A549 (cell line): ENCODE data around the gene TMEM269.

Experiments
- CHD2 ChIP-seq: fragments of 150-350 bp; IDR thresholded peaks from 2 replicates; pipeline ENCODE4 v1.6.1; 2014; ENCODE audit warnings: low read length; ENCODE audit not compliant: partially characterized antibody
- ESRRA ChIP-seq: fragments of 150-350 bp; IDR thresholded peaks from 2 replicates; pipeline ENCODE4 v1.6.1; 2014; ENCODE audit warnings: mild to moderate bottlenecking, low read length, borderline replicate concordance
- JUN ChIP-seq, 2 experiments: fragments of >200 bp; sonication (Bioruptor Twin); formaldehyde crosslinking; IDR thresholded peaks; 2 replicates in 1 of 2; 3 replicates in 1 of 2; pipeline ENCODE4 v1.6.1; 2016 to 2017
- POLR2A ChIP-seq: IDR thresholded peaks from 2 replicates; pipeline ENCODE4 v1.6.1; 2012; ENCODE audit warnings: mild to moderate bottlenecking, low read length
- RFX5 ChIP-seq: fragments of 450-650 bp; IDR thresholded peaks from 2 replicates; pipeline ENCODE4 v1.7.1; 2014; ENCODE audit warnings: antibody characterized with exemption, mild to moderate bottlenecking, moderate library complexity
- ZFP36 ChIP-seq: fragments of 450-650 bp; IDR thresholded peaks from 2 replicates; pipeline ENCODE4 v1.6.1; 2014; ENCODE audit warnings: borderline replicate concordance; ENCODE audit not compliant: partially characterized antibody
- TF ChIP-seq, protein P1 (sequence below): fragments of >200 bp; sonication (Bioruptor Twin); formaldehyde crosslinking; IDR thresholded peaks from 3 replicates; pipeline ENCODE4 v1.5.1; 2016
- TF ChIP-seq, protein P2 (sequence below): fragments of 200-600 bp; sonication (generic); IDR thresholded peaks from 2 replicates; pipeline ENCODE4 v1.6.1; 2016; ENCODE audit warnings: antibody characterized with exemption, mild to moderate bottlenecking, moderate library complexity

DNA sequence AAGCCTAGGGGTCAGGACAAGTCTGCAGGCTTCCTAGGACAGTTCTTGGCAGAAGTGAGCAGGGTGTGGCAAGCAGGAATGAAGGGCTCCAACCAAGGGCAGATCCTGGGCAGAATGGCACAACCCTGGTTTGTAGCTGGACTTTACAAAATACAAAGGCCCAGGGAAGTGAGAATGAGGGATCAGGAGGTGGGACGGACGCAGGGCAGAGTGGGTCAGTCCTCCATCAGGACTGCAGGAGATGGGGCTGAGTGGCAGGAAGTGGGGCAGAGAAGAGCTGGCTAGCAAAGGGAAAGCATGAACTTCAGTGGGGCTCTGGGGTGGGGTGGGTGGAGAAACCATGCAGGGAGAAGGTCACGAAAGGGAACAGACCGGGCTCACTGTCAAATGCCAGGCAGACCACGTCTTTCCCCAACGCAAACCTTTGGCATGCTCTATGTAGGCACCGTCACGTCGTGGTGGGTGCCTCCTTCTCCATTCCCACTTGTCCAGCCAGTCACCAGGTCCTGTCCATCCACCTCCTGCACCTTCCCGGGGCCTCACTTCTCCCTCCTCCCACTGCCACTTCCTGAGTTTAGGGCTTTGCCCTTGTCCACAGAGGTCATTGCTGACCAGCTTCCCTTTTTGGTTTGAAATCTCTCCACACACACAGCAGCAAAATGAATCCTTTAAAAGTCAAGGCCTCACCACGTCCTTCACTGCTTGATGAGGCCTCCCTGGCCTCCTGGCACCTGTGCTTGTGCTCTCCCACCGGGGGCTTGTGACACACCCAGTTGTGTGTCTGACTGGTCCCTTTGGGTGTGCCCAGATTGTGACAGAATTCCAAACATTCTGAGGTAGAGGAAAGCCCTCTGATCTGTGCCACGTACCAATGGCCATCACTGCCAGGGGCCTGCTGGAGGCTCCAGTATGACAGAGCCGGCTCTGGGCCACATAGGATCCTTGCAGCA lies 36.1 kb upstream of the TMEM269 start:
- TF ChIP-seq, protein P1, sequence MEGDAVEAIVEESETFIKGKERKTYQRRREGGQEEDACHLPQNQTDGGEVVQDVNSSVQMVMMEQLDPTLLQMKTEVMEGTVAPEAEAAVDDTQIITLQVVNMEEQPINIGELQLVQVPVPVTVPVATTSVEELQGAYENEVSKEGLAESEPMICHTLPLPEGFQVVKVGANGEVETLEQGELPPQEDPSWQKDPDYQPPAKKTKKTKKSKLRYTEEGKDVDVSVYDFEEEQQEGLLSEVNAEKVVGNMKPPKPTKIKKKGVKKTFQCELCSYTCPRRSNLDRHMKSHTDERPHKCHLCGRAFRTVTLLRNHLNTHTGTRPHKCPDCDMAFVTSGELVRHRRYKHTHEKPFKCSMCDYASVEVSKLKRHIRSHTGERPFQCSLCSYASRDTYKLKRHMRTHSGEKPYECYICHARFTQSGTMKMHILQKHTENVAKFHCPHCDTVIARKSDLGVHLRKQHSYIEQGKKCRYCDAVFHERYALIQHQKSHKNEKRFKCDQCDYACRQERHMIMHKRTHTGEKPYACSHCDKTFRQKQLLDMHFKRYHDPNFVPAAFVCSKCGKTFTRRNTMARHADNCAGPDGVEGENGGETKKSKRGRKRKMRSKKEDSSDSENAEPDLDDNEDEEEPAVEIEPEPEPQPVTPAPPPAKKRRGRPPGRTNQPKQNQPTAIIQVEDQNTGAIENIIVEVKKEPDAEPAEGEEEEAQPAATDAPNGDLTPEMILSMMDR = no peak
- TF ChIP-seq JUN (IDR thresholded peaks at IDR 0.05) = no peak
- TF ChIP-seq, protein P2, sequence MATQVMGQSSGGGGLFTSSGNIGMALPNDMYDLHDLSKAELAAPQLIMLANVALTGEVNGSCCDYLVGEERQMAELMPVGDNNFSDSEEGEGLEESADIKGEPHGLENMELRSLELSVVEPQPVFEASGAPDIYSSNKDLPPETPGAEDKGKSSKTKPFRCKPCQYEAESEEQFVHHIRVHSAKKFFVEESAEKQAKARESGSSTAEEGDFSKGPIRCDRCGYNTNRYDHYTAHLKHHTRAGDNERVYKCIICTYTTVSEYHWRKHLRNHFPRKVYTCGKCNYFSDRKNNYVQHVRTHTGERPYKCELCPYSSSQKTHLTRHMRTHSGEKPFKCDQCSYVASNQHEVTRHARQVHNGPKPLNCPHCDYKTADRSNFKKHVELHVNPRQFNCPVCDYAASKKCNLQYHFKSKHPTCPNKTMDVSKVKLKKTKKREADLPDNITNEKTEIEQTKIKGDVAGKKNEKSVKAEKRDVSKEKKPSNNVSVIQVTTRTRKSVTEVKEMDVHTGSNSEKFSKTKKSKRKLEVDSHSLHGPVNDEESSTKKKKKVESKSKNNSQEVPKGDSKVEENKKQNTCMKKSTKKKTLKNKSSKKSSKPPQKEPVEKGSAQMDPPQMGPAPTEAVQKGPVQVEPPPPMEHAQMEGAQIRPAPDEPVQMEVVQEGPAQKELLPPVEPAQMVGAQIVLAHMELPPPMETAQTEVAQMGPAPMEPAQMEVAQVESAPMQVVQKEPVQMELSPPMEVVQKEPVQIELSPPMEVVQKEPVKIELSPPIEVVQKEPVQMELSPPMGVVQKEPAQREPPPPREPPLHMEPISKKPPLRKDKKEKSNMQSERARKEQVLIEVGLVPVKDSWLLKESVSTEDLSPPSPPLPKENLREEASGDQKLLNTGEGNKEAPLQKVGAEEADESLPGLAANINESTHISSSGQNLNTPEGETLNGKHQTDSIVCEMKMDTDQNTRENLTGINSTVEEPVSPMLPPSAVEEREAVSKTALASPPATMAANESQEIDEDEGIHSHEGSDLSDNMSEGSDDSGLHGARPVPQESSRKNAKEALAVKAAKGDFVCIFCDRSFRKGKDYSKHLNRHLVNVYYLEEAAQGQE = no peak
- TF ChIP-seq RFX5 = no peak
- no peak for TF ChIP-seq POLR2A
- TF ChIP-seq CHD2 = no peak
- TF ChIP-seq ZFP36 = no peak
- TF ChIP-seq ESRRA = no peak
